ENCODE measurements around the gene HSPB7. TPM values are rescaled to one million over a fixed set of nuclear protein-coding genes. Genes with fewer than 3 reads are reported as not detected.
"Not testable (repeated sequence)": the region's sequence is repeated elsewhere in the genome, so short reads cannot be mapped to it uniquely, and the experiment has no call there.

Gene HSPB7
- total RNA-seq, 1 experiment from 2014 or later, result not detected

DNA sequence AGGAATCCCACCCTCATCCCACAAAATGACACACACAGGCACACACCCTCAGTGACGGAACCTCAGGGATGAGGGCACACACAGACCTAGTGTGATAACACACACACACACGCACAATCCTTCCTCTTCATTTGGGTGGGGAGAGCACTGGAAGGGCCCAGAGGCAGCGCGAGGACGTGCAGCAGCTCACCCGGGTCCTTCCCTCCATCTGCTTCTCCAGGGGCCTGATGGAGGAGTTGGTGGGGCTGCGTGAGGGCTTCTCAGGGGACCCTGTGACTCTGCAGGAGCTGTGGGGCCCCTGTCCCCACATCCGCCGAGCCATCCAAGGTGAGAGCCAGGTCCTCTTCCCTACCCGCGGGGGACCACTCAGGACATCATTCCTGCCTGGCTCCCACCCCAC lies 4.5 kb upstream of the HSPB7 start:
- DNase-seq (ENCODE audit: low spot score), result no peak

DNA sequence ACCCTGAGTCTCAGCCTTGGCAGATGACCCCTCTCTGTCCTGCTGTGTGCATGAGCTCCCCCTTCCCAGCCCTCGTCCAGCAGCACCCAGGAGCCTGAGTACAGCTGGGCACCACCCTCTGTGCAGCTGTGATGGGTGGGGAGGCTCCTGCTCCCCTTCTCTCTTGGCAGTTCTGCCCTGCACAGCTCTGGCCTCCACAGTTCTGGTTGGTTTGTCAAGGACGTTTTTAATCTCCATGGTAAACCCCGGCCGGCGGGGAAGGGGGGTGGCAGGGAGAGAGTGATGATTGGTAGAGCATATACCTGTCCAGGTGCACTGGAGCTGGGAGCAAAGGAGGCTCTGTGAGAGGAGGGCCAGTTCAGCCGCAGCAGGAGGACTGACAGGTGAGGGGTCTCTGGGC lies 3.8 kb upstream of the HSPB7 start, which contains the start of gene CLCNKA:
TSS of gene CLCNKA (plus strand) at position 356 of the 400 bp plus-strand sequence. CDS start 584 bp downstream, outside the sequence.
- no peak for DNase-seq (ENCODE audit: low spot score)

DNA sequence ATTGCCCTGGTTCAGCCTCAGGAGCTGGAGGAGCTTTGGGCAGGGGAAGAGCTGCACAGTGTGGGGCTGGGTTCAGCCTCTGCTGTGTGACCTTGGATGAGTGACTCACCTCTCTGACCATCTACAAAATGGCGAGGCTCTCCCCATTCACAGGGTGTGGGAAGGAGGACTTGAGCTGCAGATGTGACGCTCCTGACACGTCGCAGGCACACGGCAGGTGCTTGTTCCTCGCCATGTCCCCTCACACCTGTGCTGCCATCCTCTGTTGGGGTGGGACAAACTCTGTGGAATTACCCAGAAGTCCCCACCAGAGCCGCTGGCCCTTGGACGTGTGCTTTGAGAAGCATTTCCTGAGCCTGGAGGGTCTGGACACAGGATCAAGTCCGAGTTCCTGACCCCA lies 3.0 kb upstream of the HSPB7 start:
- not testable (repeated sequence) for DNase-seq (ENCODE audit: low spot score)

DNA sequence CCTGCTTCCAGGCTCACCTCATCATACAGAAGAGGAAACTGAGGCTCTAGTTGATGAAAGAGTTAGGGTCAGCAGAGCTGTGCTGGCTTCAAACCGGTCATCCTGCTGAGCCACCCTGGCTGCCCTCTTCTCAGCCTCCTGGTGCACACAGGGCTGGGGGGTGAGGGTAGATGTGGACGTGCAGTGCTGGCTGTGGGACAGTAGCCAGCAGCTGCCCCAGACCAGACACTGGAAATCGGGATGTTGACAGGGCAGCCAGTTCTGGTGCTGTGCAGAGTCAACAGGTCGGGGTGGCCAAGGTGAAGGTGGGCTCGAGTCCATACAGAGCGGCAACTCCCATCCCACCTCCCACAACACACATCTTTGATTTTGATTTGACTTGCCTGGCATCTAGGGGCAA lies 2.5 kb upstream of the HSPB7 start:
- DNase-seq (ENCODE audit: low spot score), result no peak

DNA sequence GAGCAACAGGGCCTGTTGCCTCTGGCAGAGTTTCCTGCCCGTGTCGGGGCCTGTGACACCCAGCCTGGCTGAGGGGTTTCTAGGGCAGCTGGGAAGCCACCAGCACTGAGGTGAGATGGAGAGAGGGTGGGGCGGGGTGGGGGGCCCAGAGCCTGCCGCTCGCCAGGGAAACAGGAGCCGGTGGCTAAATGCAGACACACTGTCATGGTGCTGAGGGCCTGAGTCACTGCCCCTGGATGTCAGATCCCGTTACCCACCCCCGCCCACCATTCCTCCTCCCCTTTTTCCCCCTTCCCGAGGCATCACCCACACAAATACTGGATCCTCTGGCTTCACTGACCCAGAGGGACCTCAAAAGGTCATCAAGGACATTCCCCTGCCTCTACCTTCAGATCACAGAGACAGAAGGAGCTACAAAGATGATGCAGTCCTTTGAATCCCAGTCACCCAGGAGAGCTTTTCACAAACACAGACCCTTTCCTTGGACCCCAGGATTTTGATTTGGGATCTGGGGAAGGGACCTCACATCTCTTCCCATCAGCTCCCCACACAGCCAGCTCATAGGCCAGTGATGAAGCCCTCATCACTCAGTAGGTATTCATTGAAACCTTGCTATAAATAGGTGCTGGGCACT lies 1.9 kb upstream of the HSPB7 start:
- peak; percentile 16 for DNase-seq (ENCODE audit: low spot score)

DNA sequence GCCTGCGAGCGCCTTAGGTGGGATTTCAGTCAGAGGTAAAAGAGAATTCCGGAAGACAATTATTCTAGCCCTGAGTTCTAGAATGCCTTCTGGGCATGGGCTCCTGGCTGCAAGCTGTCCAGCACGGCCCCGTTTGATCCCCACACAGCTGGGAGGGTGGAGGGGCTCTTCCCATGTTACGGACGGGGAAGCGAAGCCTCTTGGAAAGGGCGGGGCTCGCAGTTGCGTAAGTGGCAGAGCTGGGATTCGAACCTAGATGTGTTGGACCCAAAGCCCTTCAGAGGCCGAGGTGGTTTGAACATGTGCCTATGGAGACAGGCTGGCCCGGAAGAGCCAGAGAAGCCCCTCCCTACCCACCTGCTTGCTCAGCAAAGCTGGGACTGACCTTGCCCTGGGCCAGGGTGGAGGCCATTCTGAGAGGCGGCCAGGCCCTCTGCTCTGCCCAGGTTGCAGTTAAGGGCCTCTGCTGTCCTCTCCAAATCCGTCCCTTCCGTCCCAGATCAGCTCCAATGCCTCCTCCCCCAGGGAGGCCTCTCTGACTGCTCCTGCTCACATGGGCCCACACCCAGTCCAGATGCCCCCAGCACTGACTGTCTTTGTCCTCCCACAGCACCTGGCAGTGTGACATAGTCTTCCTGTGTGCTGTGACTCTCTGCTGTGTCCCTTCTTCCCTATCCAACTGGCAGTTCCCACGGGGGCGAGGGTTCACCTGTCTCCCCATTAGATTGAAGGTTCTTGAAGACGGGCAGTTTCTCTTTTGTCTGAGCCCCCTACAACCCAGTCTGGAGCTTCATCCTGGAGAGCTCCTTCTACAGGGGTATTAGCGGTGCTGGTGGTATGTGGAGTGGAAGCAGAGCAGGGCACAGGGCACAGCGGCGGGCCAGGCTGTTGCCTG lies 1.2 kb upstream of the HSPB7 start:
- DNase-seq (ENCODE audit: low spot score), result no peak

DNA sequence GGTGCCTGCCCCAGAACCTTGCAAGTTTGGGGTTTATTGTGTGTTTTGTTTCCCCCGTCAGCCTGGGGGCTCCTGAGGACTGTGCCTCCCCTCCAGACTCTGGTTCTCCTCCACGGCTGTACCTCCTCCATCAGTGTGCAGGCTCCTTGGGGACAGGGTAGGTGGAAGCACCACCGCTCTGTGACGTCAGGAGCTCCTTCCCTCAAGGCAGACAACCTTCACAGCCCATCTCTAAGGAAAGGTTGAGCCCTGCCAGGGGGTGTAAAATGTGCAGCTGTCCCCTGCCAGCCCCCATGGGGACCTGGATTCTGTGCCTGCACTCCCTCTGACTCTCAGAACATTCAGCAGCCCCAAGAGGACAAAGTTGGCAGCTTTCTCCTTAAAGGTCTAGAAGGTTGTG lies 465 bp upstream of the HSPB7 start:
- DNase-seq (ENCODE audit: low spot score), result no peak

DNA sequence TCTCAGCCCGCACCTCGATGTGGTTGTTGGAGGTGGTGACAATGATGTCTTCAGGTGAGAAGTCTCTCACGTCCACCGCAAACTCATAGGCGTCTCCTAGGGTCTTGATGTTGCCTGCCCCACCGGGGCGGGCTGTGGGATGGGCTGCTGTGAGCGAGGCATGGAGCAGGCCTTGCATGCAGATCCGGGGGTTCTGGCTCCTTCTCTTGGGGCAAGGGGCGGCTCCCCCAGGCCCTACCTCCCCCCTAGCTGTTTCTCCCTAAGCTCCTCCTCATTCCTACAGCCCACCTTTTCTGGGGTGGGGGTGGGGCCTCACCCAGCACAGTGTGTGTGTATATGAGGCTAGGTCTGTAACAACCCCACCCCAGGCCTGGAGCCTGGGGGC lies 775 bp downstream of the HSPB7 start:
- no peak for DNase-seq (ENCODE audit: low spot score)

DNA sequence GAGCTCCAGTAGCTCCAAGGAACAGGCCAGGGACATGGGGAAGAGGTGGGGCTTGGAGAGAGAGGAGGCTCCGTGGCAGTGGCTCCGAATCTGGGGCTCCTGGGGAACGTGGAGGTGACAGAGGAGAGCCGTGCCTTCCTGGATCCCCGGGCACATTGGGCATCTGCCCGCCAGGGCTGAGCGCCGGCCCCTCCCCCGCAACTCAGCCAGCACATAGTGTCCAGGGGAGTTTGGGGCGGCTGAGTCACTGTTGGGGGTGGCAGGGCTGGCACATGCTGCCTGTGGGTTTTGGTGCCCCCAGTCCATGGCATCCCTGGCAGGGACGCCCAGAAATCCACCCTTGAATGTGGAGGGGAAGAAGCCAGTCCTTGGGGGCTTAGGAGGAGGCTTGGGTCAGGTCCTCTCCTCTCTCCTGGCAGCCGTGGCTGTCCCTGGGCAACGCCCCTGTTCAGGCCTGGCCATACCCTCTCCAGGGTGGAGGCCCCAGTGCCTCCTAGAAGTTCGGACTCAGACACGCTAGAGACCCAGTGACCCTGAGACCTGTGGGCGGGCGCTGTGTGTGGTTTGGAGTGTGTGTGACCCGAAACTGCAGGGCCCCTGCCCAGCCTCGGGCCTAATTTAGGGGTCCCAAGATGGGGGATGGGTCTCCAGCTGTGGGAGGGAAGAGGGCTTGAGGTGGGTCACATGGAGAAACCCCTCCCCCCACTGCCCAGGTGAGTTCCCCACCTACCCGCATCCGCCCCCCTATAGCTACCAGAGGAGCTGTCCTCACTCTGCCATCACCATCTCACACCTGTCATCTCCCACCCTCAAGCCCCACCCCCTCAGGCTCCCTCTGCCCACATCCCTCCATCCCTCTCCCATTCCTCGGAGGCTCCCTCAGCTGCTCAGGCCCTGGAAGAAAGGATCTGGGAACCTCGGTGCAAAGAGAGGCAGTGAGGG lies 1.6 kb downstream of the HSPB7 start:
- DNase-seq (ENCODE audit: low spot score), result peak; percentile 36

DNA sequence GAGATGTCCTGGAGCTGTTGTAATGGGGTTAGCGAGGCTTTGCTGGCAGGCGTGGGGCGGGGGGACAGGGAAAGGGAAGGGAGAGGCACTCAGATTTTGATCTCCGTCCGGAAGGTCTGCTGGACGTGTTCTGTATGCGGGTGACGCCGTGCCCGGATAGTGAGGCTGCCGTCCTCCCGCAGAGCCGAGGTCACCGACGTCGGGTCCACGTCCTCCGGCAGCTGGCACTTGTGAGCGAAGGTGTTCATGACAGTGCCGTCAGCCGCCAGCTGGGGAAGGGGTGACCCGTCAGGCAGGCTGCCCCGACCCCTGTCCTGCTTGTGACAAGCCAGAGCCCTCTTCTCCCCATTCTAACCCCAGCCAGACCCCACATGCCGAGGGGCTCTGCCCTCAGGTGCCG lies 2.4 kb downstream of the HSPB7 start:
- DNase-seq (ENCODE audit: low spot score), result no peak

DNA sequence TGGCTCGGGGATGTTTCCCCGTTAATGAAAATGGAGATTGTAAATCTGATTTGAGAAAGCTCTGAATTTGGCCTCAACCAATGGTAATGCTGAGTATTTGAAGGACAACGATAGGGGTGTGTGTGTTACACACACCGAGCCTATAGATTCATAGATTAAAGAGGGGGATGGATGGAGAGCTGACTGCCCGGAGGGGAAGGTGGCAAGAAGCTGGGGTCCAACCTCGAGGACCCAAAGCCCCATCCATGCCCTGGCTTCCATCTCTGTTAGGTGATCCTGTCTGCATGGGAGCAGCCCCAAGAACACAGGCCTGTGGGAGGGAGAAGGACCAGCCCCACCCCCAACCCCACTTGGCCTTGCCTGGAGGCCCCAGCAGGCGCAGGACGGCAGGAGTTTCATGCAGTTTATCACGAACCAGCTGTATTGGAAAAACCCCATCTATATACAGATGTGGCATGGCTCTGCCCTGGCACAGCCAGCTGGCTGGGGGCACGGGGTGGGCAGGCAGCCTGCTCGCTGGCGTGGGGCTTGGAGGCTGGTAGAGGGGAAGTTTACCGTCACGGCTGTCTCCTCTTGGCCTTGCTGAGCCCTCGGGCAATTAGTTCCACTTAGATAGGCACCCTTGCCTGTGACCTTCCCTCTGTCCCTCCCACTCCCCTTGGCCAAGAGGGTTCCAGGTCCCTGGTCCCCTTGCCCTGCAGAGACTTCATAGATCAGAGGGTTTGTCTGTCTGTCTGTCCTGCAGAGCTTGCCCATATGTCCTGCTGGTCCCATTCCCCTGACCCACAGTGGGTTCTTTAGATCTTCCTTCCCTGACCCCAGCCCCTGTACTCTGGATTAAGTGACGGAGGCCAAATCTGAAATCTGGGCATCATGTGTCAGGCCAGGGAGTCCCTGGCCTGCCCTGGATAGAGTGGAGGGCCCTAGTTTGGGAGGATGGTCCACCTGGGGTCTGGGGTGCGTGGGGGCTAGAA lies 3.0 kb downstream of the HSPB7 start:
- no peak for DNase-seq (ENCODE audit: low spot score)

DNA sequence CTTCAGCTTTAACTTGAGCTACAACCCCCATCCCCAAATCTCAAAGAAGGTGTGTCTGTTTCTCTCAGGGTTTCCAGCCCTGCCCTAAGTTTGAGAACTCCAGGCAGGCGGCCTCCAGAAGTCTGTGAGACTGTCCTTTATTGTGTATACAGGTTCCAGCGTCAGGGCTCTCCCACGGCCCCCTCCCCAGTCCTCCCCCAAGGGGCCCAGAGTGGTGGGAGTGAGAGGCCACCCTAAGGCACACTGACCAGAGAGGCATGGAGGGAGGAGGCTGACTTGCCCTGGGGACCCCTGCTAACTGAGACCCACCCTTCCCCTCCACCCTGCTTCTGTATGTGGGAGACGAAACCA lies 4.0 kb downstream of the HSPB7 start:
- DNase-seq (ENCODE audit: low spot score), result no peak

DNA sequence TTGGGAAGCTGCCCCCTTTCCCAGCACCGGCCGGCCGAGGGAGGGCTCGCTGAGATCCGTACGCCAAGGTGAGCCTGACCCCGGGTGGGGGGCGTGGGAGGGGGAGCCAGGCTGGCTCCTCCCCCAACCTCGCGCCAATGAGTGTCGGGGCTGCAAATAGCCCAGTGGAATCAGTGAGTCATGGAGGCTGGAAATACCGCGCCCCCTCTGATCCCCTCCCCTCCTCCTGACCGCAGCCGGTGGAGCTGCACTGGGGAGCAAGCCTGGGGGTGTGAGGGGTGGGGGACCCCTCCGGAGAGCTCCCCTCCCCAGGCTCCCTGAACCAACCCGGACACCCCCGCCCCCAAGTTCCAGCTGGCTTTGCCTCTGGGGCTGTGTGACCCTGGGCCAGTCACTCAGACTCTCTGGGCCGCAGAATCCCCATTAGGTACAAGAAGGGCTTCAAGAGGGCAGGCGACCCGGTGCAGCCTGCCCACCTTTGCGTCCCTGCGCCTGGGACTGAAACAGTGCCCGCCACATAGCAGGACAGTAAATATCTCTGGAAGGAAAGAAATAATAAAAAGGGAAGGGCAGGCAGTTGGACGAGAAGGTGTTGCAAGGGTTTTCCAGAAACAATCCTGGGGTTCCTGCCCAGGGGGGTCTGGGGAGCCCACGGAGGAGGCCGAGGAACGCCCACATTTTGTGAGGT lies 4.5 kb downstream of the HSPB7 start:
- DNase-seq (ENCODE audit: low spot score), result peak; percentile 66

DNA sequence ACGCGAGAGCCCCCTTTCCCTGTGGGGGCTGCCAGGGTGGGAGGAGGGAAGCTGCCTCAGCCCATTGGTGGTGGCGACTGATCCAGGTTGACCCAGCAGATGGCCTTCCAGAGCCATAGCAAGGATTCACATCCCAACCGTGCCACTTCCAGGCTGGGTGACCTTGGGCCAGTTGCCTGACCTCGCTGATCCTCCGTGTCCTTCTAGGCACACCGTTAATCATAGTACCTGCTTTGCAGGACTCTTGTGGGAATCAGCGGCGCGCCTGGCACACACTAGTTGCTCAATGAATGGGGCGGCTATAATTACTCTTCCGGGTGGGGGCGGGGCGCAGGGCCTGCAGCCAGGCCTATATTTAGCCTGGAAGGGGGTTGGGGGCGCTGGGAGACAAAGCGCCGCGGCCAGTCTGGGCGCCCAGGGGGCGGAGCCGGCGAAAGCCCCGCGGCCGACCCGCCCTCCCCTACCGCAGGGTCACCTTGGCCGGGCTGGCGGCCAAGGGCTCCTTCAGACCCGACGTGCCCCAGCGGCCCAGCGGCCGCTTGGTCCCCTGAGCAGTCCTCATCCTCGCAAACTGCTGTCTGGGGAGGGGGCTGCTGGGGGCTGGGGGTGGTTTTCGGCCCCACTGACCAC lies 5.1 kb downstream of the HSPB7 start:
- peak; percentile 55 for DNase-seq (ENCODE audit: low spot score)

DNA sequence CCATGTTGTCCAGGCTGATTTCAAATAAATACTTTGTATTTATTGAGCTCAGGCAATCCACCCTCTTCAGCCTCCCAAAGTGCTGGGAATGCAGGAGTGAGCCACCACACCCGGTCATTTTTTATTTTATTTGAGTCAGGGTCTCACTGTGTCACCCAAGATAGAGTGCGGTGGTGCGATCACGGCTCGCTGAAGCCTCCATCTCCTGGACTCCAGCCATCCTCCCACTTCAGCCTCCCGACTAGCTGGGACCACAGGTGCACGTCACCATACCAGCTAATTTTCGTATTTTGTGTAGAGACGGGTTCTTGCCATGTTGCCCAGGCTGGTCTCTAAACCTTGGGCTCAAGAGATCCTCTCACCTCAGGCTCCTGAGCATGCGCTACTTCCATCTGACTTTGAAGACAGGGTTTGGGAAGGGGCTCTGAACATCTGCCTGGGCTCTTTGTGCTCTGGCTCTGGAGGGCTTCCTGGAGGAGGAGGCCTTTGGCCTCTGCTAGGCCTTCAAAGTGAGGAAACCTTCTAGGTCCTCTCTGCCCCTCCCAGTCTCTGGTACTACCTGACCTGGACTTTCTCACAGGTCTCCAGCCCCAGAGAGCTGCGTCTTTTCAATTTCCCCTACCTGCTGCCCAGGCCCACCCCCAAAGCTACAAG lies 5.8 kb downstream of the HSPB7 start:
- DNase-seq (ENCODE audit: low spot score), result no peak

DNA sequence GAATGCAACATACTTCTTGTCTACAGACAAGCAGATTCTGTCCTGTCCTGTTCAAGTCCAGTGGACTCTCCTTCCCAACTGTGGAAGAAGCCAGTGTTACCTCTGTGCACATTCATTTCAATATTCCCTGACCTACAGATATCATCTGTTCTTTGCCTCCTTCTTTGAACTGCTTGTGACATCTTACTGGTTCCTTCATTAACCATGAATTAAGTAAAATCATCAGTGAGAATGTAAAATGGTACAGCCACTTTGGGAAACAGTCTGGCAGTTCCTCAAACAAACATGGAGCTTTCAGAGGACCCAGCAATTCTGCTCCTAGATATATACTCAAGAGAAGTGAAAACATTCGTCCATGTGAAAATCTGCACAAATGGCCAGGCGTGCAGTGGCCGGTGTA lies 7.0 kb downstream of the HSPB7 start:
- no peak for DNase-seq (ENCODE audit: low spot score)

DNA sequence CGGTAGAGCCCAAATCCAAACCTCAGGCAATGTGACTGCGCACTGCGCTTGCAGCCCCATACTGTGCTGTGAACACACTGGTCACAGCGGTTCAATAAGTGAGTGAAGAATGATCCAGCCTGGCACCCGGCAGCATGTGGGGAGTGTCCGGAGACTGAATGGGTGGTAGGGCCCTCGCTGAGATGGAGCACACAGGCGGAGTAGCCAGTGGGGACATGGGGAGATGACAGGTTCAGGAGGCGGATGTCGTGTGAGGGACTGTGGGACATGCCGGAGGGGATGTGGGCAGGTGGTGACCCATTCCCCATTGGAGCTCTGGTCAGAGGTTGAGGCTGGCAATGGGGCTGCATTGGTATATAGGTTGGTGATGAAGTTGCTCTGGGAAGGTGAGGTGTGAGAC lies 8.2 kb downstream of the HSPB7 start:
- no peak for DNase-seq (ENCODE audit: low spot score)

DNA sequence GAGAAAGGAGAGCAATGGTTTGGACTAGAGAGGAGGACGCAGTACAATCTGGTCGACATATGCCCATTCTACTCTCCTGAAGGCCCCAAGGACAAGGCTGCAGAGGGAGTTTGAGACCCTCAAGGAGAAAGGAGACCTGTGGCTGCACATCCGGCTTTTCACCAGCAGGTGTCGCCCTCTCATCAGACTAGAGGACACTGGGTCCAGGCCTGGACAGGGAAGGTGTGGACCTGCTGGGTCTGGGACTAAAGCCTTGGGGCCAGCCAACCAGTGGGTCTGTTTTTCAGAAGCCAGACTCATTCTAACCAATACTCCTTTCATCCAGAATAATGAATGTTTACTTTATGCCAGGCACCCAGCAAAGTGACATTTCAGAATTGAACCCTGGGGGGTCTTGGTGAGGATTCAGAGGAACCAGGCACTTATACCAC lies 8.8 kb downstream of the HSPB7 start:
- peak; percentile 40 for DNase-seq (ENCODE audit: low spot score)

DNA sequence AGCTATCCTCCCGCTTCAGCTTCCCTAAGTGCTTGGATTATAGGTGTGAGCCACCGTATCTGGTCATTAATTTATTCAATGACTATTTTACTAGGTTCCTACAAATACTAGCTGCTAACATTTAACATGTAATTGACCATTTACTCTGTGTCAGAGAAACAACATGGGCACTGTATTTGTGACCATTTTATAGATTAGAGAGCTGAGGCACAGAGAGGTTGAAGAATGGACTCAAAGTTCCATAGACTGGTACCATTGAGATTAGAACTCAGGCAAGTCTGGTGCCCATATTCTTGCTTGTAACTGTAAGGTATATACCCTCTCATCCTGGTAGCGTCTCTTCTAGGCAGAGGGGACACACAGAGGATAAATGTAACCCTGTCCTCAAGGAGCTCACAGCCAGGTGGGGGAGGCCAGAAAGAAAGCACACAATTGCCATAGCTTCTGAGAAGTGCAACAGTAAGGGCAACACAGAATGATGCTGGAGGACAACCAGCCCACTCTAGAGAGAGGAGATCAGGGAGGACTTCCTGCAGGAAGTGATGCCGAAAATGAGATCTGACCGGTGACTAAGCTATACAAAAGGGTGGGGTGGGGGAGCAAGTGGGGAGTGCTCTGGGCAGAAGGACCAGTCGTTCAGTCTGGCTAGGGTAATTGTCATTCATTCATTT lies 10.0 kb downstream of the HSPB7 start:
- no peak for DNase-seq (ENCODE audit: low spot score)
